ENCODE measurements around the gene KCNQ1OT1. TPM values are rescaled to one million over a fixed set of nuclear protein-coding genes. Genes with fewer than 3 reads are reported as not detected.
"Not testable (repeated sequence)": the region's sequence is repeated elsewhere in the genome, so short reads cannot be mapped to it uniquely, and the experiment has no call there.

KCNQ1OT1 gene
- total RNA-seq, 1 donor from 2014 or later, result 0.33 TPM

DNA sequence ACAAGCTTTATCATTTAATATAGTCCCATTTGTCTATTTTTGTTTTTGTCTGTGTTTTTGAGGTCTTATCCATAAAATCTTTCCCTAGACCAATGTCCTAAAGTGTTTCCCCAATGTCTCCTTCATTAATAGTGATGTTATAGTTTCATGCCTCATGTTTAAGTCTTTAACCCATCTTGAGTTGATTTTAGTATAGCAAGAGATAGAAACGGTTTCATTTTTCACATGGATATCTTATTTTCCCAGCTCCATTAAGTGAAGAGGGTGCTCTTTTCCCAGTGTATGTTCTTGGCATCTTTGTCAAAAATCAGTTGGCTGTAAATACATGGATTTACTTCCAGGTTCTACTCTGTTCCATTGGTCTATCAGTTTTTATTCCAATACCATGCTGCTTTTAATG is 58.2 kb downstream of the KCNQ1OT1 start:
- no peak for DNase-seq
- peaks cover 97% of the 10 kb centered on the region for H3K9me3 ChIP-seq (replicated peaks)
- no peak overlapping the region for H3K27ac ChIP-seq (replicated peaks)
- H3K27me3 ChIP-seq (ENCODE audit: low read depth), result no peaks in the 10 kb centered on the region
- H3K36me3 ChIP-seq, result peaks cover 14% of the 10 kb centered on the region
- no peaks in the 10 kb centered on the region for H3K4me1 ChIP-seq
- TF ChIP-seq, protein P1, sequence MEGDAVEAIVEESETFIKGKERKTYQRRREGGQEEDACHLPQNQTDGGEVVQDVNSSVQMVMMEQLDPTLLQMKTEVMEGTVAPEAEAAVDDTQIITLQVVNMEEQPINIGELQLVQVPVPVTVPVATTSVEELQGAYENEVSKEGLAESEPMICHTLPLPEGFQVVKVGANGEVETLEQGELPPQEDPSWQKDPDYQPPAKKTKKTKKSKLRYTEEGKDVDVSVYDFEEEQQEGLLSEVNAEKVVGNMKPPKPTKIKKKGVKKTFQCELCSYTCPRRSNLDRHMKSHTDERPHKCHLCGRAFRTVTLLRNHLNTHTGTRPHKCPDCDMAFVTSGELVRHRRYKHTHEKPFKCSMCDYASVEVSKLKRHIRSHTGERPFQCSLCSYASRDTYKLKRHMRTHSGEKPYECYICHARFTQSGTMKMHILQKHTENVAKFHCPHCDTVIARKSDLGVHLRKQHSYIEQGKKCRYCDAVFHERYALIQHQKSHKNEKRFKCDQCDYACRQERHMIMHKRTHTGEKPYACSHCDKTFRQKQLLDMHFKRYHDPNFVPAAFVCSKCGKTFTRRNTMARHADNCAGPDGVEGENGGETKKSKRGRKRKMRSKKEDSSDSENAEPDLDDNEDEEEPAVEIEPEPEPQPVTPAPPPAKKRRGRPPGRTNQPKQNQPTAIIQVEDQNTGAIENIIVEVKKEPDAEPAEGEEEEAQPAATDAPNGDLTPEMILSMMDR (IDR thresholded peaks at IDR 0.05; ENCODE audit: borderline replicate concordance), result no peak
- intact Hi-C loops (cut with micrococcal nuclease), result no loop called here
- H3K4me3 ChIP-seq, result no peak overlapping the region

DNA sequence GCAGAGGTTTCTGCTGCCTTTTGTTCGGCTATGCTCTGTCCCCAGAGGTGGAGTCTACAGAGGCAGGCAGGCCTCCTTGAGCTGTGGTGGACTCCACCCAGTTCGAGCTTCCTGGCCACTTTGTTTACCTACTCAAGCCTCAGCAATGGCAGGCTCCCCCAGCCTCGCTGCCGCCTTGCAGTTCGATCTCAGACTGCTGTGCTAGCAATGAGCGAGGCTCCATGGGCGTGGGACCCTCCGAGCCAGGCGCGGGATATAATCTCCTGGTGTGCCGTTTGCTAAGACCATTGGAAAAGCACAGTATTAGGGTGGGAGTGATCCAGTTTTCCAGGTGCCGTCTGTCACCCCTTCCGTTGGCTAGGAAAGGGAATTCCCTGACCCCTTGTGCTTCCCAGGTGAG is 60.0 kb downstream of the KCNQ1OT1 start:
- H3K27ac ChIP-seq (replicated peaks); DNase-seq; H3K4me3 ChIP-seq; H3K27me3 ChIP-seq (ENCODE audit: low read depth); H3K4me1 ChIP-seq; intact Hi-C loops (cut with micrococcal nuclease): not testable (repeated sequence)
- Histone ChIP-seq H3K9me3 (replicated peaks) (peaks cover 87% of the 10 kb centered on the region), H3K36me3 (peaks cover 14% of the 10 kb centered on the region)

DNA sequence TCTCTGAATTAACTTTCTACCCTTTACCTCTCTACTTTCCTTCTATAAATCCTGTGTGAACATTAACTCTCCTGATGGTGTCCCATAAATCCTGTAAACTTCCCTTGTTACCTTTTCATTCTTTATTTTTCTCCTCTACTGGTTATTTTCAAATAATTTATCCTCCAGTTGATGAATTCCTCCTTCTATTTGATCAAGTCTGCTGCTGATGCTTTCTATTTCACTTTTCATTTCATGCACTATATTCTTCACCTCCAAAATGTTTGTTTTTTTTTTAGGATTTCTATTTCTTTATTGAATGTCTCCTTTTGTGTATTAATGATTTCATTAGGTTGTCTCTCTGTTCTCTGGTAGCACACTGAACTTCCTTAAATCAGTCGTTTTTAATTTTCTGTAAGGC is 68.6 kb downstream of the KCNQ1OT1 start:
- DNase-seq, result no peak
- Histone ChIP-seq H3K4me3 (no peak overlapping the region), H3K27ac (replicated peaks) (no peak overlapping the region), H3K27me3 (ENCODE audit: low read depth) (no peaks in the 10 kb centered on the region), H3K36me3 (peaks cover 16% of the 10 kb centered on the region), H3K4me1 (no peaks in the 10 kb centered on the region), H3K9me3 (replicated peaks) (peaks cover 86% of the 10 kb centered on the region)
- intact Hi-C loops (cut with micrococcal nuclease), result no loop called here
- TF ChIP-seq, protein P1 (IDR thresholded peaks at IDR 0.05; ENCODE audit: borderline replicate concordance), result no peak

DNA sequence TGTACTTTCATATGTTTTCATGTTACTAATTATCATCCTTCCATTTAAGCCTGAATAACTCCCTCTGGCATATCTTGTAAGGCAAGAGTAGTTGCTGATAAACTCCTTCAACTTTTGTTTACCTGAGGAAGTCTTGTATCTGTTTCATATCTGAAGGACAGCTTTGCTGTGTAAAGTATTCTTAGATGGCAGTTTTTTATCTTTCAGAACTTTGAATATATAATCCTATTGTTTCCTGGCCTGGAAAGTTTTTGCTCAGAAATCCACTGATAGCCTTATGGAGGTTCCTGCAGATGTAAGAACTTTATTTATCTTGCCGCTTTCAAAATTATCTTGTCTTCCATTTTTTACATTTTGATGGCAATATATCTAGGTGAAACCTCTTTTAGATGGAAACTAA is 69.1 kb downstream of the KCNQ1OT1 start:
- no peak for DNase-seq
- H3K9me3 ChIP-seq (replicated peaks), result peaks cover 83% of the 10 kb centered on the region
- H3K4me3 ChIP-seq, result no peak overlapping the region
- no peaks in the 10 kb centered on the region for H3K27me3 ChIP-seq (ENCODE audit: low read depth)
- H3K27ac ChIP-seq (replicated peaks), result no peak overlapping the region
- TF ChIP-seq, protein P1 (IDR thresholded peaks at IDR 0.05; ENCODE audit: borderline replicate concordance), result no peak
- intact Hi-C loops (cut with micrococcal nuclease), result no loop called here
- H3K36me3 ChIP-seq, result peaks cover 16% of the 10 kb centered on the region
- no peaks in the 10 kb centered on the region for H3K4me1 ChIP-seq

DNA sequence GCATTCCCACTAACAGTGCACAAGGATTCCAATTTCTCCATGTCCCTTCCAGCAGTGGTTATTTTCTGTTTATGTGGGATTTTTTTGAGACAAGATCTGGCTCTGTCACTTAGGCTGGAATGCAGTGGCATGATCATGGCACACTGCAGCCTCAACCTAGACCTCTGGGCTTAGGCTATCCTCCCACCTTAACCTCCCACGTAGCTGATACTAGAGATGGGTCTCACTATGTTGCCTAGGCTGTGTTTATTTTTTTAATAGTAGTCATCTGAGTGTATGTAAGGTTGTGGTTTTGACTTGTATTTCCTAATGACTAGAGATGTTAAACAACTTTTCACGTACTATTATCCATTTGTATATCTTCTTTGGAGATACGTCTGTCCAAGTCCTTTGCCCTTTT is 74.6 kb downstream of the KCNQ1OT1 start:
- intact Hi-C loops (cut with micrococcal nuclease), result no loop called here
- Histone ChIP-seq H3K27me3 (ENCODE audit: low read depth) (no peaks in the 10 kb centered on the region), H3K36me3 (no peaks in the 10 kb centered on the region), H3K9me3 (replicated peaks) (peaks cover 39% of the 10 kb centered on the region), H3K4me1 (no peaks in the 10 kb centered on the region), H3K27ac (replicated peaks) (no peak overlapping the region), H3K4me3 (no peak overlapping the region)
- TF ChIP-seq, protein P1 (IDR thresholded peaks at IDR 0.05; ENCODE audit: borderline replicate concordance), result no peak
- DNase-seq, result no peak

DNA sequence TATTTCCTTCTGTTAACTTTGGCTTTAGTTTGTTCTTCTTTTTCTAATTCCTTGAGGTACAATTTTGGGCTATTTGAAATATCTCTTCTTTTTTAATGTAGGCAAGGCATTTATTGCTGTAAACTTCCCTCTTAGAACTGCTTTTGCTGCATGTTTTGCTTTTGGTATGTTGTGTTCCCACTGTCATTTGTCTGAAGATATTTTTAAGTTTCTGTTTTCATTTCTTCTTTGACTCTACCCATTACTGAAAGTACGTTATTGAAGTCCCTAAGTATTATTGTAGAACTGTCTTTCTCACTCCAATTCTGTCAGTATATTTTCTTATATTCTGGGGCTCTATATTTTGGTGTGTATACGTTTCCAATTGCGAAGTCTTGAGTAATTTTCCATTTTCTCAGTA is 77.9 kb downstream of the KCNQ1OT1 start:
- DNase-seq, result no peak
- Histone ChIP-seq H3K27ac (replicated peaks) (no peak overlapping the region), H3K36me3 (no peaks in the 10 kb centered on the region), H3K9me3 (replicated peaks) (peaks cover 14% of the 10 kb centered on the region), H3K4me3 (no peak overlapping the region), H3K27me3 (ENCODE audit: low read depth) (no peaks in the 10 kb centered on the region), H3K4me1 (no peaks in the 10 kb centered on the region)
- TF ChIP-seq, protein P1 (IDR thresholded peaks at IDR 0.05; ENCODE audit: borderline replicate concordance), result no peak
- intact Hi-C loops (cut with micrococcal nuclease), result no loop called here
